MCF 10A (cell line): ENCODE data around the gene PRKAR1B. TPM values are rescaled to one million over a fixed set of nuclear protein-coding genes. Genes with fewer than 3 reads are reported as not detected.
"Not testable (repeated sequence)": the region's sequence is repeated elsewhere in the genome, so short reads cannot be mapped to it uniquely, and the experiment has no call there.

ENCODE experiments used
- BruUV-seq: library from RNA; stranded (reverse); fragments of 400-500 nt; replicated peaks from 2 replicates; lab custom pipeline; 2021; lab: Mats Ljungman, UMichigan
- CTCF ChIA-PET: fragments of 300-600 bp; sonication (Branson Sonifier 250); formaldehyde crosslinking; extraction: SDS; loops from one replicate; lab custom pipeline; 2021; ENCODE audit warnings: antibody characterized with exemption, inconsistent platforms; lab: Yijun Ruan, JAX
- POLR2A ChIA-PET: fragments of 300-600, 350-650 bp; sonication (Branson Sonifier 250); formaldehyde crosslinking; extraction: SDS; loops from one replicate; lab custom pipeline; 2020; ENCODE audit warnings: antibody characterized with exemption, inconsistent platforms; lab: Yijun Ruan, JAX
- DNase-seq: peaks from one replicate; pipeline ENCODE4 v3.0.0-alpha.2; 2018; ENCODE audit not compliant: unreplicated experiment
- H3K27ac Mint-ChIP-seq: one replicate; pipeline ENCODE4 v1.8.0; 2022; ENCODE audit warnings: mild to moderate bottlenecking, low read depth, mixed read lengths; ENCODE audit not compliant: unreplicated experiment
- H3K27me3 Mint-ChIP-seq: one replicate; pipeline ENCODE4 v1.8.0; 2022; ENCODE audit warnings: mixed read lengths; ENCODE audit not compliant: insufficient read depth, unreplicated experiment
- H3K36me3 Mint-ChIP-seq: one replicate; pipeline ENCODE4 v1.8.0; 2022; ENCODE audit warnings: mild to moderate bottlenecking, moderate library complexity, mixed read lengths; ENCODE audit not compliant: insufficient read depth, unreplicated experiment
- H3K4me1 Mint-ChIP-seq: one replicate; pipeline ENCODE4 v1.8.0; 2022; ENCODE audit warnings: mixed read lengths; ENCODE audit not compliant: insufficient read depth, unreplicated experiment
- H3K4me3 Mint-ChIP-seq: one replicate; pipeline ENCODE4 v1.8.0; 2022; ENCODE audit warnings: mild to moderate bottlenecking, moderate library complexity, mixed read lengths; ENCODE audit not compliant: unreplicated experiment
- H3K9me3 Mint-ChIP-seq: one replicate; pipeline ENCODE4 v1.8.0; 2022; ENCODE audit warnings: mixed read lengths; ENCODE audit not compliant: unreplicated experiment
- intact Hi-C: fragments of 100-400 bp; cut with micrococcal nuclease; formaldehyde crosslinking; loops from 2 replicates; pipeline ENCODE4 v1.14.1; 2022
- total RNA-seq: library from RNA; stranded (reverse); gene quantifications from 2 replicates; pipeline ENCODE4 v1.2.3, GENCODE V29; 2022
- TF ChIP-seq, protein P1 (sequence below): fragments of 200-600 bp; IDR thresholded peaks from one replicate; pipeline ENCODE4 v1.8.0; 2022; ENCODE audit warnings: antibody characterized with exemption, mild to moderate bottlenecking; ENCODE audit not compliant: unreplicated experiment

The PRKAR1B gene
- total RNA-seq, 1 experiment from 2014 or later, result 31.5 TPM

DNA sequence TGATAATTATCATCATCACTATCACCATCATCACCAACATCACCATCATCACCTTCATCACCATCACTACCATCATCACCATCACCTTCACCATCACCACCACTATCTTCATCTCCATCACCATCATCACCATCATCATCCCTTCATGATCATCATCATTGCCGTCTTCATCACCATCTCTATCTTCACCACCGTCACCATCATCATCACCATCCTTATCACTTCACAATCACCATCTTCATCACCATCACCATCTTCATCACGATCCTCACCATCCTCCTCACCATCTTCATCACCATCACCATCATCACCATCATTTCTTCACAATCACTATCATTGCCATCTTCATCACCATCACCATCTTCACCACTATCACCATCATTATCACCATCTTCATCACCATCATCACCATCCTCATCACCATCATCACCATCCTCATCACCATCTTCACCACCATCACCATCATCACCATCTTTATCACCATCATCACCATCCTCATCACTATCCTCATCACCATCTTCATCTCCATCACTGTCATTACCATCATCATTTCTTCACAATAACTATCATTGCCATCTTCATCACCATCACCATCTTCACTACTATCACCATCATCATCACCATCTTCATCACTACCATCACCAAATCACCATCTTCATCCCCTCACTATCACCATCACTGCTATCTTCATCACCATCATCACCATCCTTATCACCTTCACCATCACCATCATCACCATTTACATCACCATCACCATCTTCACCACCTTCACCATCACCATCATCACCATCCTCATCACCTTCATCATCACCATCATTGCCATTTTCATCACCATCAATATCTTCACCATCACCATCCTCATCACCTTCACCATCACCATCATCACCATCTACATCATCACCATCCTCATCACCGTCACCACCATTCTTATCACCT, 73.0 kb downstream of the PRKAR1B start:
- Mint-ChIP-seq H3K4me3 (no peak overlapping the region), H3K4me1 (no peaks in the 10 kb centered on the region), H3K9me3 (no peaks in the 10 kb centered on the region), H3K27me3 (no peaks in the 10 kb centered on the region), H3K27ac (no peak overlapping the region), H3K36me3 (peaks cover 1% of the 10 kb centered on the region)
- no TSS peak for BruUV-seq
- CTCF ChIA-PET, result no interaction called here
- TF ChIP-seq, protein P1, sequence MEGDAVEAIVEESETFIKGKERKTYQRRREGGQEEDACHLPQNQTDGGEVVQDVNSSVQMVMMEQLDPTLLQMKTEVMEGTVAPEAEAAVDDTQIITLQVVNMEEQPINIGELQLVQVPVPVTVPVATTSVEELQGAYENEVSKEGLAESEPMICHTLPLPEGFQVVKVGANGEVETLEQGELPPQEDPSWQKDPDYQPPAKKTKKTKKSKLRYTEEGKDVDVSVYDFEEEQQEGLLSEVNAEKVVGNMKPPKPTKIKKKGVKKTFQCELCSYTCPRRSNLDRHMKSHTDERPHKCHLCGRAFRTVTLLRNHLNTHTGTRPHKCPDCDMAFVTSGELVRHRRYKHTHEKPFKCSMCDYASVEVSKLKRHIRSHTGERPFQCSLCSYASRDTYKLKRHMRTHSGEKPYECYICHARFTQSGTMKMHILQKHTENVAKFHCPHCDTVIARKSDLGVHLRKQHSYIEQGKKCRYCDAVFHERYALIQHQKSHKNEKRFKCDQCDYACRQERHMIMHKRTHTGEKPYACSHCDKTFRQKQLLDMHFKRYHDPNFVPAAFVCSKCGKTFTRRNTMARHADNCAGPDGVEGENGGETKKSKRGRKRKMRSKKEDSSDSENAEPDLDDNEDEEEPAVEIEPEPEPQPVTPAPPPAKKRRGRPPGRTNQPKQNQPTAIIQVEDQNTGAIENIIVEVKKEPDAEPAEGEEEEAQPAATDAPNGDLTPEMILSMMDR, result no peak
- POLR2A ChIA-PET, result no interaction called here
- intact Hi-C loops, result no loop called here
- DNase-seq, result no peak

DNA sequence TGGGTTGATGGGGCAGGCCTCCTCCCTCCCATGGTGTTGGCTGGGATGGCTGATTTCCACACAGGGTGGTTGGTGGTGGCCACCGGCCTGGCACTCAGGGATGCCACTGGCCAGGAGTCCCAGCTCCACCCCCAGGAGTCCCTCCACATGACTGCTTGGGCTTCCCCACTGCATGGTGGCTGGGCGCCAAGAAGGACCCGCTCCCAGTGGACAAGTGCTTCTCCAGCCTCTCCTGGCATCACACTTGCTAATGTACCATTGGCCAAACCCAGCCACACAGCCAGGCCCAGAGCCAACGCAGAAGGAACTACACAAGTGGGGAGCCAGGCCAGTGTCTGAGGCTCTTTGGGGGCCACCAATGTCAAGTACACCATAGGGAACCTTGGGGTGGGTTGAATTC, 74.2 kb downstream of the PRKAR1B start:
- POLR2A ChIA-PET, result interaction anchor here (0.5 kb wide), 1 partner anchor 20 kb away, joined by 3 read pairs; no protein-coding TSS in a partner anchor
- Mint-ChIP-seq H3K4me1 (no peaks in the 10 kb centered on the region), H3K27ac (no peak overlapping the region), H3K4me3 (no peak overlapping the region), H3K36me3 (peaks cover 5% of the 10 kb centered on the region), H3K9me3 (no peaks in the 10 kb centered on the region), H3K27me3 (no peaks in the 10 kb centered on the region)
- CTCF ChIA-PET, result no interaction called here
- no peak for DNase-seq
- no TSS peak for BruUV-seq
- TF ChIP-seq, protein P1, result no peak
- intact Hi-C loops, result no loop called here

DNA sequence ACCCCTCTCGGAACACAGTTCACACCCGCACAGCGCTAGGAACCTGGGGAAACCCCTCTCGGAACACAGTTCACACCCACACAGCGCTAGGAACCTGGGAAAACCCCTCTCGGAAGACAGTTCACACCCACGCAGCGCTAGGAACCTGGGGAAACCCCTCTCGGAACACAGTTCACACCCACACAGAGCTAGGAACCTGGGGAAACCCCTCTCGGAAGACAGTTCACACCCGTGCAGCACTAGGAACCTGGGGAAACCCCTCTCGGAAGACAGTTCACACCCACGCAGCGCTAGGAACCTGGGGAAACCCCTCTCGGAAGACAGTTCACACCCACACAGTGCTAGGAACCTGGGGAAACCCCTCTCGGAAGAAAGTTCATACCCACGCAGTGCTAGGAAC, 74.9 kb downstream of the PRKAR1B start:
- H3K36me3 Mint-ChIP-seq, POLR2A ChIA-PET, H3K4me3 Mint-ChIP-seq, H3K9me3 Mint-ChIP-seq, CTCF ChIA-PET, DNase-seq, H3K4me1 Mint-ChIP-seq, BruUV-seq, intact Hi-C loops, H3K27me3 Mint-ChIP-seq, H3K27ac Mint-ChIP-seq: not testable (repeated sequence)

DNA sequence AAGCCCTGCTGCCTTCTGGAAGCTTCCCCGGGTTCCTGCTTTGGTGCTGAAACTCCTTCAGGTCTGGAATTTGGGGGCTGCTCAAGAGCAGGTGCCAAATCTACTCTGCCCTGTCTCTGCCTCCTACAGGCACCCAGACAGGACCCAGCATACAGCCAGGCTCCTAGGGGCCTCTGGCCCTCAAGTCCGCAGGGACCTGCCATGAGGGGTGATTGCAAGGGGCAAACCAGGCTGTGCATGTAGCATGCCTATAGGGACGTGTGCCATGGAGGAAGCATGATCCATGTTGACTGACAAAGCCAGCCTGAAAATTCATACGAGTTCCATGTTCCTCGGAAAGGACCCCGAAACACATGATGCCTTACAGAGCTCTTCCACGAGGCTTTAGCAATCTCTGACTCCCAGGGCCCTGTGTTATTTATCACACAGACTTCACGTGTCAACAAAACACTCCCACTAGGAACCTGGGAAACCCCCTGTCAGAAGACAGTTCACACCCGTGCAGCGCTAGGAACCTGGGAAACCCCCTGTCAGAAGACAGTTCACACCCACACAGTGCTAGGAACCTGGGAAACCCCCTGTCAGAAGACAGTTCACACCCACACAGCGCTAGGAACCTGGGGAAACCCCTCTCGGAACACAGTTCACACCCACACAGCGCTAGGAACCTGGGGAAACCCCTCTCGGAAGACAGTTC, 75.9 kb downstream of the PRKAR1B start:
- CTCF ChIA-PET, result no interaction called here
- TF ChIP-seq, protein P1, result no peak

More for the DNA sequence above, 75.9 kb downstream of the PRKAR1B start:
- no peak for DNase-seq
- POLR2A ChIA-PET, result no interaction called here
- intact Hi-C loops, result no loop called here
- Mint-ChIP-seq H3K9me3 (no peaks in the 10 kb centered on the region), H3K4me3 (no peak overlapping the region), H3K36me3 (peaks cover 12% of the 10 kb centered on the region), H3K4me1 (no peaks in the 10 kb centered on the region), H3K27ac (no peak overlapping the region), H3K27me3 (no peaks in the 10 kb centered on the region)
- no TSS peak for BruUV-seq
